ENCODE results near the gene IFRD2.

DNA sequence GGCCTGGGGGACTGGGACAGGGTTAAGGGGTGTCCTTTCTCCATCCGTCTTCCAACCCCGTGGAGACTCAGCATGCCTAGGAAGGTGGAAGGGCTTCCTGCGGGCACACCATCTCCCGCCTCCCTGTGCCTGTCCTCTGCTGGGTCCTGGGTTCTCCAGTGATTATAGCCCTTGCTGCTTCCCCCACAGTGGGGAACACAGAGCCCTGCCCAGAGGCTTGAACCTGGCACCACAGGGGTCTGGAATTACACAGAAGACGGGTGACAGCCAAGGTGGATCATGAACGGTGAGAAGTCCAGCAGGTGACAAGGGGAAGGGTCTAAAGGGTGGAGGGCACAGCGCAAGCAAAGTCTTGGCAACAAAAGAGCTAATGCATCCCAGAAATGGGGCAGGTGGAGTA is 29.5 kb downstream of the IFRD2 start:
- no peak for TF ChIP-seq EP300 (IDR thresholded peaks at IDR 0.05)
- TF ChIP-seq CTCF (IDR thresholded peaks at IDR 0.05): no peak

All from sigmoid colon (tissue), 4 donors.